Superior temporal gyrus (tissue), 1 donor: Measurements from ENCODE around the gene MLLT1.

Source experiments
- DNase-seq: peaks from one replicate; pipeline ENCODE4 v3.0.0-alpha.2; 2016; ENCODE audit errors: extremely low spot score

Gene MLLT1

GRCh38 chr19:6209680-6210079 lies 70.1 kb downstream of the MLLT1 start:
- no peak for DNase-seq

GRCh38 chr19:6209233-6209632 lies 70.5 kb downstream of the MLLT1 start:
- DNase-seq, result no peak

GRCh38 chr19:6204866-6205723 lies 74.7 kb downstream of the MLLT1 start:
- DNase-seq, result no peak

GRCh38 chr19:6204212-6204611 lies 75.6 kb downstream of the MLLT1 start:
- DNase-seq, result no peak

GRCh38 chr19:6199240-6199994 lies 80.4 kb downstream of the MLLT1 start:
- DNase-seq, result peak; percentile 95

GRCh38 chr19:6198896-6199239 lies 80.9 kb downstream of the MLLT1 start:
- DNase-seq, result no peak

- DNase-seq, result no peak
Observed at GRCh38 chr19:6196361-6196760, 83.4 kb downstream of the MLLT1 start.

- DNase-seq, result no peak
Observed at GRCh38 chr19:6188811-6189210, 91.0 kb downstream of the MLLT1 start.

- no peak for DNase-seq
Observed at GRCh38 chr19:6187374-6187773, 92.4 kb downstream of the MLLT1 start.

- no peak for DNase-seq
Observed at GRCh38 chr19:6185835-6186834, 93.6 kb downstream of the MLLT1 start.

- DNase-seq, result no peak
Observed at GRCh38 chr19:6185093-6185834, 94.5 kb downstream of the MLLT1 start.

- DNase-seq, result no peak
Observed at GRCh38 chr19:6181119-6181518, 98.7 kb downstream of the MLLT1 start.

GRCh38 chr19:6173190-6173589 lies 106.6 kb downstream of the MLLT1 start:
- no peak for DNase-seq

- no peak for DNase-seq
Observed at GRCh38 chr19:6172074-6172863, 107.5 kb downstream of the MLLT1 start.

- DNase-seq, result no peak
Observed at GRCh38 chr19:6167115-6167514, 112.7 kb downstream of the MLLT1 start.

- DNase-seq, result no peak
Observed at GRCh38 chr19:6164906-6165531, 114.8 kb downstream of the MLLT1 start.

- no peak for DNase-seq
Observed at GRCh38 chr19:6161271-6161850, 118.4 kb downstream of the MLLT1 start.
